Stimulated activated CD8-positive, alpha-beta memory T cell treated with anti-CD3 and anti-CD28 coated beads, Interleukin-4, amount 100 ng/mL, for 1 hour (primary cell): ENCODE data around the gene PDPR.
"Not testable (repeated sequence)": the region's sequence is repeated elsewhere in the genome, so short reads cannot be mapped to it uniquely, and the experiment has no call there.

Source experiments
- DNase-seq, 2 donors: peaks; one replicate each; pipeline ENCODE4 v3.0.0-alpha.2; 2020; ENCODE audit warnings: low read depth in 2 of 2, low spot score in 1 of 2

The PDPR gene

DNA sequence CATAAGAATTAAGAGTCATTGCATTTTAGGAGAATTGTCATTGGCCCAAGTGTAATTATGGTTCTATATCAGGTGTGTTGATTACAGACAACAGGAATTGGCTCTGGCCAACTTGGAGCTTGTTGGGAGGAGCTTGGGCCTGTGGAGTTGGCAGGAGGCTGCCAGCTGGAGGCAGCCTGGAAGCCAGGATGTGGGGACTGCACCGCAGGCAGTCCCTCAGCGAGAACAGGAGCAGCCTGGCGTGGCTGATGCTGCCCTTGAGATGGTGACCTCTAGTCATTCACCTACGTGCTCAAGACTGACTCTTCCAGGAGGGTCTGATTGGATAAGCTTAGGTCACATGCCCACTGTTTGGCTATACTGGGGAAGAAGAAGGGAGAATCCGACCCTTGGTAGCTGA, 13.6 kb downstream of the PDPR start:
- not testable (repeated sequence) for DNase-seq

DNA sequence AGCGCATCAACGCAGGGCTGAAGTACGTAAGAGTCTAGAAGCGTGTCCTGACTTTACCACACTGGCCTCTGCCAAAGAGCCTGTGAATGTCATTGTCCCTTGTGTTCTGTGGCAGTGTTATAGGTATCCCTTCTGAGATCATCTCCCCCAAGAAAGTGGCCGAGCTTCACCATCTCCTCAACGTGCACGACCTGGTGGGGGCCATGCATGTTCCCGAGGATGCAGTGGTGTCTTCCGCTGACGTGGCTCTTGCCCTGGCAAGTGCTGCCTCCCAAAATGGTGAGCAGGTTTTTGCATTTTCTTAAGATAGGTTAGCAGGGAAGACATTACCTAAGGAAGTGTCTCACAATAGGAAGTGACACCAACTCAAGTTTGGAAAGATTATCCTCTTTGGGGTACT, 14.7 kb downstream of the PDPR start:
- not testable (repeated sequence) for DNase-seq

DNA sequence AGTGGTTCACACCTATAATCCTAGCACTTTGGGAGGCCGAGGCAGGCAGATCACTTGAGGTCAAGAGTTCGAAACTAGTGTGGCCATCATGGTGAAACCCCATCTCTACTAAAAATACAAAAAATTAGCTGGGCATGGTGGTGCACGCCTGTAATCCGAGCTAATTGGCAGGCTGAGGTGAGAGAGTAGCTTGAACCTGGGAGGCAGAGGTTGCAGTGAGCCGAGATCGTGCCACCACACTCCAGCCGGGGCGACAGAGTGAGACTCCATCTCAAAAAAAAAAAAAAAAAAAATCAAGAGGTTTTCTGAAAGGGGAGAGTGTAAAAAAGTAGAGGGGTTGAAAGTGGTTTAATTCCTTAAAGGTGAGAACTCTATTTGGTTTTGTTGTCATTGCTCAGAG, 21.7 kb downstream of the PDPR start:
- not testable (repeated sequence) for DNase-seq

- not testable (repeated sequence) for DNase-seq
These were observed 22.5 kb downstream of the PDPR start for GRCh38 chr16:70136595-70136994.

DNA sequence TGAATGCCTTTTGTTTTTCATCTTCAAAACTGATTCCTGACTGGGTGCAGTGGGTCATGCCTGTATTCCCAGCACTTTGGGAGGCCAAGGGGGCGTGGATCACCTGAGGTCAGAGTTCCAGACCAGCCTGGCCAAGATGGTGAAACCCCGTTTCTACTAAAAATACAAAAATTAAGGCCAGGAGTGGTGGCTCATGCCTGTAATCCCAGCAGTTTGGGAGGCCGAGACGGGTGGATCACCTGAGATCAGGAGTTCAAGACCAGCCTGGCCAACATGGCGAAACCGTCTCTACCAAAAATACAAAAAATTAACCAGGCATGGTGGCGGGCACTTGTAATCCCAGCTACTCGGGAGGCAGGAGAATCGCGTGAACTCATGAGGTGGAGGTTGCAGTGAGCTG, 28.6 kb downstream of the PDPR start:
- DNase-seq, result not testable (repeated sequence)

- DNase-seq, result not testable (repeated sequence)
These were observed 29.2 kb downstream of the PDPR start for GRCh38 chr16:70143231-70143895.

DNA sequence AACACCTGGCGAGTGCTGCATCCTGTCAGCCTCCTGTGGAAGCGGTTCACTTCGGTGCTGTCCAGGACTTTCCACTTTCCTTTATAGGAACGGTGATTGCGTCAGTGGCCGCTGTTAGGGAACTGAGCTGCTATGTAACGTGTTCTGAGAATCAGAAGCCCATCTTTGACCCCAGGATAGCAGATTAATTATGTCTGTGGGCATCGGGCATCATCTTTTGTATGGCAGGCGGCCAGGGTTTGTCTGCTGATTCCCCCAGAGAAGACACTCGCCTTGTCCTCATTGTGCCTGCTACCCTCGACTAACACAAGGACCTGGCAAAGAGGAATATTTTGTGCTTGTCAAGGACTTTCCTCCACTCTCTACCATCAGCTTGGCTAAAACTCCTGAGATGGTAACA, 33.7 kb downstream of the PDPR start:
- not testable (repeated sequence) for DNase-seq

DNA sequence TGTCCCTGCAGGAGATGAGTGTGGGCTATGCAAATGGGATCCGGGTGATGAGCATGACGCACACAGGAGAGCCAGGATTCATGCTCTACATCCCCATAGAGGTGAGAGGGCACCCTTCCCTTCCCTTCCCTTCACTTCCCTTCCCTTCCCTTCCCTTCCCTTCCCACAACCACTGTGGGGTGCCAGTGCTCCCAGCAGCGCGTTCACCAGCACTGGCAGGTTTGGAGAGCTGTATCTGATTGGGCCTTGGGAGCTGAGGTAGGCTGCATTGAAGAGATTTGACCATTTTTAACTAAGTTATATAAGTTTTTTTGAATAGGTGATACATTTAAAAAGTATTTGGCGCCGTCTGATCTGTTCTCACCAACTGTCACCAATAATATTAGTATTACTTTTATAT, 34.3 kb downstream of the PDPR start:
- DNase-seq, result not testable (repeated sequence)

- DNase-seq, result not testable (repeated sequence)
These were observed 35.2 kb downstream of the PDPR start for GRCh38 chr16:70149296-70149695.

- no peak for DNase-seq
These were observed 37.3 kb downstream of the PDPR start for GRCh38 chr16:70151391-70151790.

DNA sequence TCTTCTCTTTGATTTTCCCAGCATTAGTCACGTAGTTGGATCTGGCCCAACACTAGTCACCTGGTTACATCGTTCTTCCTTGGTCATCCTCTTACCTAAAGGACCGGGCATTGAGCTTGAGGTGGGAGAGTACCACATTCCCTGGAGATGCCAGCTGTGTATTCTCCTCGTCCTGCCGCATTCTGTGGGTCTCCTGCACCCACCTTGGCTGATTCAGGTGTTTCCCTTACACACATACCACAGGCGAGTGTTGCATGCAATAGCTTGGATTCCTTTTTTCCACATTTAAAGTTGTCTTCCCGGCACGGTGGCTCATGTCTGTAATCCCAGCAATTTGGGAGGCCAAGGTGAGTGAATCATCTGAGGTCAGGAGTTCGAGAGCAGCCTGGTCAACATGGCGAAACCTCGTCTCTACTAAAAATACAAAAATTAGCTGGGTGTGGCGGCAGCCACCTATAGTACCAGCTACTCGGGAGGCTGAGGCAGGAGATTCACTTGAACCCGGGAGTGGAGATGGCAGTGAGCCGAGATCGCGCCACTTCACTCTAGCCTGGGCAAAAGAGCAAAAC, 37.9 kb downstream of the PDPR start:
- no peak for DNase-seq

DNA sequence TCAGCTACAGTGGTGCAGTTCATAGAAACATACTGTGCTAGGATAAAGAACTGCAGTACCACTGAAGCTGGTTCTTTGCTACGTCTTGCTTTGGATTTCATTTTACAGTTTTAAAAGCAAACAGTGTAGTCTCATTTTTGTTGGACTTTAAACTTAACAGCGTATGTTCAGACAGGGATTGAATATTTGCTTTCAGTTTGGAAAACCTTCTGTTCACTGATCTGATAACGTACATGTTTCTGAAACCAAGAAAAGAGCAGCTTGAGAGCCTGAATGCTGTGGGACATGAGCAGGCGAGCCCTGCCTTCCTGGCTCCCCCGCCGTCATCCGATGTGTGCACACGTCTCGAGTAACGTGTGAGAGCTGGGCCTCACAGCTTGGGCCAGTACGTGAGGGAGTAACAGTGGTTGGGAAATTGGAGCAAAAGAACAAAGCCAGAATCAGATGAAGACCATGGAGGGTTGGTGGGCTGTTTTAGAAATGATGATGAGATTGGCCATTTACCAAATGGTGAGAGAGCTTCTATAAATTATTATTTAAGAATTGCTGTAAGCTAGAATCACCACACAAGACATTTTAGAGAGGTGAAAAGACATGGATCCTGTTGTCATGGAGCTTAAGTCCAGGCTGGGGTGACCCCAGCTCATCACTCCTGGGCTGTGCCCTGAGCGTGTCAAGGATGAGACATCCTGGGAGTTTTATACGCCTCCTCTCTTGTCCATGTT, 38.6 kb downstream of the PDPR start:
- no peak for DNase-seq

GRCh38 chr16:70154736-70155135, 40.6 kb downstream of the PDPR start:
- not testable (repeated sequence) for DNase-seq

GRCh38 chr16:70156207-70156978, 42.3 kb downstream of the PDPR start:
- no peak for DNase-seq

DNA sequence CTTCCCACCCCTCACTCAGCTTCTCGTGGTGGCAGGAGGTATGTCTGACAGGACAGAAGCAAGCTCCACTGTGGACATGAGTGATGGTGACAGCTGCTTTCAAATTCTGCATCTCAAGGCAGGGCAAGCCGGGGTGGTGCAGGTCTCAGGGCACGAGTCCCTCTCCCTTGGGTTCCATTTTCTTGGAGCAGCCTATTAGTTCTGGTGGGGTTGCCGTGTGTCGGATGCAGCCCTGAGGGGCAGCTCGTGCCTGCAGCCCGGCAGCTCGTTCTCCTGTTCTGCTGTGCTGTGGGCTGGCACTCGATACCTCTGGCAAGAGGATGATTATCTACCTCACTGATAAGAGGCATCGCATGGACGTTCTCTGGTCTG, 43.0 kb downstream of the PDPR start:
- no peak for DNase-seq

GRCh38 chr16:70157477-70158260, 43.5 kb downstream of the PDPR start:
- no peak for DNase-seq

- DNase-seq, result no peak
These were observed 44.3 kb downstream of the PDPR start for GRCh38 chr16:70158261-70158939.

- no peak for DNase-seq
These were observed 45.5 kb downstream of the PDPR start for GRCh38 chr16:70159355-70160348.

DNA sequence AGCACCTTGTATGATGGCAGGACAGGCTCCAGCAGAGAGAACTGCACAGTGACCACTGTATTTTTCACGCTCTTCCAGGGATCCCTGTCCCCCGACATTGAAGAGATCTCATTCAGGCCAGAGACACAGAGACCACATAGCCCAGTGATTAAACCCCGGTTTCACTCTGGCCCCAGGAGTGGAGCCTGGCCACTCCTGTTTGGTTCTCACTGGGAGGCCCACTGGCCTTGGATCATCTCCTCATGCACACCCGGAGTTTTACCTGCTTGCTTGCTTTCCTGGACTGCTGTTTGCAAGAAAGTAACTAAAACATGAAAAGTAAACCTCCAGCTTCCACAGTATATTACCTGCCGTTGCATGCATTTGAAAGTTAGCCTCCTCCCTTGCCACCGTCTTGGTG, 46.3 kb downstream of the PDPR start:
- no peak for DNase-seq
